GM12864 (cell line): Measurements from ENCODE around the gene IST1.

Source experiments
- DNase-seq: peaks from one replicate; pipeline ENCODE4 v3.0.0-alpha.2; 2011; ENCODE audit warnings: low read depth
- H3K4me3 ChIP-seq: 2 replicates; pipeline ENCODE4 v1.5.1; 2011; ENCODE audit warnings: mild to moderate bottlenecking, low read depth, low read length, control low read depth
- TF ChIP-seq, protein P1 (sequence below): IDR thresholded peaks from 2 replicates; pipeline ENCODE4 v1.5.1; 2011; ENCODE audit warnings: low read depth, mild to moderate bottlenecking, moderate library complexity, low read length, control low read depth, inconsistent platforms; ENCODE audit errors: missing control alignments

Gene IST1

GRCh38 chr16:71972356-71972755 lies 77.0 kb downstream of the IST1 start:
- TF ChIP-seq, protein P1, sequence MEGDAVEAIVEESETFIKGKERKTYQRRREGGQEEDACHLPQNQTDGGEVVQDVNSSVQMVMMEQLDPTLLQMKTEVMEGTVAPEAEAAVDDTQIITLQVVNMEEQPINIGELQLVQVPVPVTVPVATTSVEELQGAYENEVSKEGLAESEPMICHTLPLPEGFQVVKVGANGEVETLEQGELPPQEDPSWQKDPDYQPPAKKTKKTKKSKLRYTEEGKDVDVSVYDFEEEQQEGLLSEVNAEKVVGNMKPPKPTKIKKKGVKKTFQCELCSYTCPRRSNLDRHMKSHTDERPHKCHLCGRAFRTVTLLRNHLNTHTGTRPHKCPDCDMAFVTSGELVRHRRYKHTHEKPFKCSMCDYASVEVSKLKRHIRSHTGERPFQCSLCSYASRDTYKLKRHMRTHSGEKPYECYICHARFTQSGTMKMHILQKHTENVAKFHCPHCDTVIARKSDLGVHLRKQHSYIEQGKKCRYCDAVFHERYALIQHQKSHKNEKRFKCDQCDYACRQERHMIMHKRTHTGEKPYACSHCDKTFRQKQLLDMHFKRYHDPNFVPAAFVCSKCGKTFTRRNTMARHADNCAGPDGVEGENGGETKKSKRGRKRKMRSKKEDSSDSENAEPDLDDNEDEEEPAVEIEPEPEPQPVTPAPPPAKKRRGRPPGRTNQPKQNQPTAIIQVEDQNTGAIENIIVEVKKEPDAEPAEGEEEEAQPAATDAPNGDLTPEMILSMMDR, result no peak
- no peak overlapping the region for H3K4me3 ChIP-seq
- no peak for DNase-seq

- H3K4me3 ChIP-seq, result no peak overlapping the region
- TF ChIP-seq, protein P1, result no peak
- no peak for DNase-seq
Measured at GRCh38 chr16:71973001-71973400, 77.7 kb downstream of the IST1 start.

DNA sequence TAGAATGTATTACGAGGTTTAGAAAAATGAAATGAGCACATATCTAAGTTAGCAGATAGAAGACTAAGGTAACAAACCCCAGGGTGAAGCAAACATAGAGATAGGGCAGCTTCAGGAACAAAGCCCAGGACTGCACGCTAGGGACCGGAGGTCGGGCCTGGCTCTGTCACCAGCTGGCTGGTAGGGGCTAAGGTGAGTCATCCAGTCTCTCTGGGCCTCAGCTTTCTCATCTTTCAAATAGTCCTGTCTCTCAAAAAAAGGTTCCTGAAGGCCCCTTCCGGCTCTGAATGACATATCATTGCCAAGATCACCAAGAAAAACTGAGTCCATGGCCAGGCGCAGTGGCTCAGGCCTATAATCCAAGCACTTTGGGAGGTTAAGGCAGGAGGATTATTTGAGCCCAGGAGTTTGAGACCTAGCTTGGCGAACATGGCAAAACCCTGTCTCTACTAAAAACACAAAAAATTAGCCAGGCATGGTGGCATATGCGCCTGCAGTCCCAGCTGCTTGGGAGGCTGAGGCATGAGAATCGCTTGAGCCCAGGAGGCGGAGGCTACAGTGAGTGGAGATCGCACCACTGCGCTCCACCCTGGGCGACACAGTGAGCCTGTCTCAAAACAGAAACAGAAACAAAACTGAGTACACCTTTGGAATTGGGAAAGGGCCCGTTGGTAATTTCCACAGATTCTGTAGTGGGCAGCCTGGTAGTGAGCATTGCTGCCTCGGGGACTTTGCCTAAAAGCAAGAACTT lies 78.9 kb downstream of the IST1 start:
- no peak for DNase-seq
- TF ChIP-seq, protein P1, result no peak
- no peak overlapping the region for H3K4me3 ChIP-seq
